Fibroblast of lung (primary cell): Measurements from ENCODE around the gene LRRC57. TPM values are rescaled to one million over a fixed set of nuclear protein-coding genes. Genes with fewer than 3 reads are reported as not detected.

ENCODE experiments used
- DNase-seq, 2 donors: peaks; one replicate each; pipeline versions ENCODE4 v3.0.0 to v3.0.0-alpha.2; 2010; ENCODE audit warnings: low read depth in 2 of 2
- H2AFZ ChIP-seq: 2 replicates; pipeline ENCODE4 v1.5.1; 2012; ENCODE audit warnings: low read length, control low read depth, inconsistent platforms
- H3K27ac ChIP-seq: 2 replicates; pipeline ENCODE4 v1.5.1; 2011; ENCODE audit warnings: low read length, control low read depth; ENCODE audit not compliant: insufficient read depth
- H3K27me3 ChIP-seq: 2 replicates; pipeline ENCODE4 v1.5.1; 2011; ENCODE audit warnings: mild to moderate bottlenecking, low read length; ENCODE audit not compliant: control insufficient read depth, insufficient read depth
- H3K36me3 ChIP-seq: 2 replicates; pipeline ENCODE4 v1.5.1; 2011; ENCODE audit warnings: low read length; ENCODE audit not compliant: control insufficient read depth, insufficient read depth
- H3K4me1 ChIP-seq: 2 replicates; pipeline ENCODE4 v1.5.1; 2011; ENCODE audit warnings: low read length; ENCODE audit not compliant: control insufficient read depth, insufficient read depth; ENCODE audit errors: extremely low read depth
- H3K4me2 ChIP-seq: 2 replicates; pipeline ENCODE4 v1.5.1; 2011; ENCODE audit warnings: low read length, control low read depth; ENCODE audit not compliant: insufficient read depth; ENCODE audit errors: extremely low read depth
- H3K4me3 ChIP-seq, 4 experiments: fragments of 200-600 bp in 1 of 4; sonication (generic) in 1 of 4; replicated peaks in 1 of 4; 2 replicates each; pipeline ENCODE4 v1.5.1; 2011 to 2016; ENCODE audit warnings: low read length in 4 of 4, low read depth in 3 of 4, mild to moderate bottlenecking in 3 of 4, control low read depth in 2 of 4, inconsistent platforms in 1 of 4, mixed read lengths in 1 of 4; ENCODE audit not compliant: insufficient read depth in 1 of 4; ENCODE audit errors: control extremely low read depth in 1 of 4
- H3K79me2 ChIP-seq: 2 replicates; pipeline ENCODE4 v1.5.1; 2012; ENCODE audit warnings: mild to moderate bottlenecking, low read length, inconsistent platforms; ENCODE audit not compliant: control insufficient read depth, insufficient read depth
- H3K9ac ChIP-seq: 2 replicates; pipeline ENCODE4 v1.5.1; 2011; ENCODE audit warnings: mild to moderate bottlenecking, low read length, control low read depth; ENCODE audit not compliant: insufficient read depth
- H3K9me3 ChIP-seq: 2 replicates; pipeline ENCODE4 v1.5.1; 2012; ENCODE audit warnings: low read depth, low read length; ENCODE audit not compliant: control insufficient read depth, insufficient read depth
- H4K20me1 ChIP-seq: 2 replicates; pipeline ENCODE4 v1.5.1; 2011; ENCODE audit warnings: low read length; ENCODE audit not compliant: control insufficient read depth, insufficient read depth; ENCODE audit errors: extremely low read depth
- CTCF ChIP-seq, 2 donors: IDR thresholded peaks in 1 of 2; conservative IDR thresholded peaks in 1 of 2; 1 replicate in 1 of 2; 2 replicates in 1 of 2; pipeline ENCODE4 v1.5.1; 2011 to 2012; ENCODE audit warnings: low read length in 2 of 2, control low read depth in 1 of 2, inconsistent platforms in 1 of 2, low read depth in 1 of 2, mild to moderate bottlenecking in 1 of 2
- EZH2 ChIP-seq: IDR thresholded peaks from 2 replicates; pipeline ENCODE4 v1.5.1; 2012; ENCODE audit warnings: low read length, control low read depth, mild to moderate bottlenecking; ENCODE audit errors: missing control alignments
- polyA plus RNA-seq, 2 donors: library from polyadenylated mRNA; depleted of rRNA in 1 of 2; stranded (reverse) in 1 of 2; unstranded in 1 of 2; fragments of >200 nt; gene quantifications; 2 replicates each; pipeline ENCODE4 v1.2.1, GENCODE V29; 2011 to 2012; ENCODE audit warnings: missing spikeins in 1 of 2
- total RNA-seq: library from RNA; depleted of rRNA; stranded (reverse); fragments of >200 nt; gene quantifications from 2 replicates; pipeline ENCODE4 v1.2.1, GENCODE V29; 2014

Gene LRRC57
- total and polyA plus RNA-seq, 2 donors (not counting 1 experiment from before 2014, with no cell fraction given), result 13.9 to 19.3 TPM

DNA sequence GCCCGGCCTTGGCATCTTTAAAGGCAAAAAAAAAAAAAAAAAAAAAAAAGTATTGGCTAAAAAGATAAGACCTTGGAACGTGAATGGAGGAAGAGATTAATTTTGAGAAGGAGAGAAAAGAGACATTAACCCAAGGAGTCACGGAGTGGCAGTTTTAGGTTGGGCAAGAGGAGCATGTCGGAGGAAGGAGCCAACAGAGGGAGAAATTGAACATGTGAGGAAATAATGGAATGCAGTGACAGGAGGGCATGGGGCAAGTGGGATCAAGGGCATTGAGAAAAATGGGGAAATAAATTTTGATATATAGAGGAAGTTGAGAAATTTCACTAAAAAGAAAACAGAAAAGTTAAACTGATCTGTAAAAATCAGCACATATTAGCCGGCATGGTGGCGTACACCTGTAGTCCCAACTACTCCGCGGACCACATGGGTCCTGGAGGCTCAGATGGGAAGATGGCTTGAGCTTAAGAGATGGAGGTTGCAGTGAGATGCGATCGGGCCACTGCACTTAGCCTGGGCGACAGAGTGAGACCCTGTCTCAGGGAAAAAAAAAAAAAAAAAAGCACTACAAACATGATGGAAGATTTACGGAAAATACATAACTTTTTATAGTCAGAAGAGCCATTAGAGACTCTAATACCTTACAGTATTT, 1.3 kb upstream of the LRRC57 start:
- H3K9ac ChIP-seq, result no peak overlapping the region
- TF ChIP-seq CTCF (conservative IDR thresholded peaks at IDR 0.05 in 1 of 2, IDR thresholded peaks at IDR 0.05 in 1 of 2; ENCODE audit: low read depth in 1 of 2, low read length in 2 of 2) (no peak), EZH2 (no peak)
- H3K9me3 ChIP-seq, result no peaks in the 10 kb centered on the region
- no peaks in the 10 kb centered on the region for H3K36me3 ChIP-seq
- no peak overlapping the region for H3K27ac ChIP-seq
- peak overlapping the region; percentile 54 to 99 (median 76) for H3K4me3 ChIP-seq
- H4K20me1 ChIP-seq, result no peaks in the 10 kb centered on the region
- H3K79me2 ChIP-seq, result peaks cover 50% of the 10 kb centered on the region
- H3K4me2 ChIP-seq, result peak overlapping the region; percentile 93
- DNase-seq, result no peak
- H3K4me1 ChIP-seq, result peaks cover 4% of the 10 kb centered on the region
- no peaks in the 10 kb centered on the region for H3K27me3 ChIP-seq
- H2AFZ ChIP-seq, result no peak overlapping the region

DNA sequence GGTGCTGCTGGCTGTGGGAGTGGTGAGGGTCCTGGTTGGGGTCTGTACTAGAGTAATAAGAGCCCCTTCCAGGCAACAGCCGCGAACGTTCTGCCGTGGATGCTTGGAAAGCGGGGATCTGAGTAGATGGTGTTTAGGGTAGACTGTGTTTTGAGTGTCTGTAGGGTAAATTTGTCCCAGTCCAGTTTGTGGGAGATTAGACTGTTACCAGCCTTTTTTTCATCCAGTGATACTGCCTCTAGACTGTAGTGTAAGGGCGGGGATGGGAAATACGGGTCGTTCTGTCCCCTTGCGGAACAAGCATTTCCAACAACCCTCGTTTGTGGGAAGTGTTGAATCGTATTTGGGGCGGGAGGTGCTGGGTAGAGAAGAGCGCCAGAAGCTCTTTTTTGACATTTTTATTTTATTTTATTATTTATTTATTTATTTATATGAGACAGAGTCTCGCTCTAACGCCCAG, 469 bp upstream of the LRRC57 start:
- H3K36me3 ChIP-seq, result no peaks in the 10 kb centered on the region
- peak overlapping the region; percentile 71 for H3K9ac ChIP-seq
- DNase-seq, result peak; percentile 24 to 27
- no peaks in the 10 kb centered on the region for H3K9me3 ChIP-seq
- no peak for TF ChIP-seq EZH2
- no peak for TF ChIP-seq CTCF (conservative IDR thresholded peaks at IDR 0.05 in 1 of 2, IDR thresholded peaks at IDR 0.05 in 1 of 2; ENCODE audit: low read depth in 1 of 2, low read length in 2 of 2)
- H3K4me1 ChIP-seq, result peaks cover 4% of the 10 kb centered on the region
- H3K27ac ChIP-seq, result peak overlapping the region; percentile 80
- H4K20me1 ChIP-seq, result no peaks in the 10 kb centered on the region
- peaks cover 47% of the 10 kb centered on the region for H3K79me2 ChIP-seq
- H3K4me3 ChIP-seq, result peak overlapping the region; percentile 54 to 99 (median 76)
- H3K4me2 ChIP-seq, result peak overlapping the region; percentile 13
- H3K27me3 ChIP-seq, result no peaks in the 10 kb centered on the region
- peak overlapping the region; percentile 96 for H2AFZ ChIP-seq

DNA sequence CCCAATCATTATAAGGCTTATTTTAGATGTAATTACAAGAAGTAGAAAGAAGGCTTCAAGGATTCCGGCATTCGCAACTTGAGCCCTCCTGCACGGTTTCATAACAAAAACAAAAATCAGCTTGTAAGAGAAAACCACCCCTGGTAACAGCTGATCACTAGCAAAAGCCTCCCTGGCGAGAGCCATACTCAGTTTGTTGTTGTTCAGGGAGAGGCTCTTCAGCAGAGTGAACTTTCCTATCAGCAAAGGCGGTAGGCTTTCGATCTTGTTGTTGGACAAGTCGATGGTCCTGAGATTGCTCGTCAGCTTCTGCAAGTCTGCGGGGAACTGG, 710 bp downstream of the LRRC57 start:
- peak overlapping the region; percentile 96 for H2AFZ ChIP-seq
- H3K27me3 ChIP-seq, result no peaks in the 10 kb centered on the region
- peak overlapping the region; percentile 71 for H3K9ac ChIP-seq
- H3K9me3 ChIP-seq, result no peaks in the 10 kb centered on the region
- H3K4me1 ChIP-seq, result peaks cover 4% of the 10 kb centered on the region
- peaks cover 42% of the 10 kb centered on the region for H3K79me2 ChIP-seq
- H3K4me2 ChIP-seq, result peak overlapping the region; percentile 94
- peaks cover 4% of the 10 kb centered on the region for H3K36me3 ChIP-seq
- TF ChIP-seq EZH2, result no peak
- TF ChIP-seq CTCF (conservative IDR thresholded peaks at IDR 0.05 in 1 of 2, IDR thresholded peaks at IDR 0.05 in 1 of 2; ENCODE audit: low read depth in 1 of 2, low read length in 2 of 2), result no peak
- peak overlapping the region; percentile 54 to 99 (median 76) for H3K4me3 ChIP-seq
- H4K20me1 ChIP-seq, result no peaks in the 10 kb centered on the region
- DNase-seq, result peak in 1 of 2 donors; percentile 53
- H3K27ac ChIP-seq, result peak overlapping the region; percentile 80
